ENCODE measurements around the gene FGFRL1. TPM values are rescaled to one million over a fixed set of nuclear protein-coding genes. Genes with fewer than 3 reads are reported as not detected.

FGFRL1 gene
- 0.46 TPM for polyA plus RNA-seq (2012; ENCODE audit: low read depth, missing spikeins)

GRCh38 chr4:1011022-1011665 lies at the start of gene FGFRL1:
FGFRL1 (plus strand) TSS chr4:1011626; CDS start chr4:1012486, 860 bp downstream.
- TF ChIP-seq POLR2A (IDR thresholded peaks at IDR 0.05; ENCODE audit: low read depth, low read length) (no peak), POLR2AphosphoS5 (IDR thresholded peaks at IDR 0.05; ENCODE audit: low read depth, low read length) (no peak), POU2F2 (IDR thresholded peaks at IDR 0.05; ENCODE audit: low read depth, low read length) (no peak), SPI1 (IDR thresholded peaks at IDR 0.05; ENCODE audit: low read depth, low read length) (no peak)
- peak; percentile 16 for FAIRE-seq
- peak; percentile 90 for DNase-seq (ENCODE audit: insufficient read length, low spot score)

GRCh38 chr4:962231-963208 lies 48.9 kb upstream of the FGFRL1 start:
- TF ChIP-seq SPI1 (IDR thresholded peaks at IDR 0.05; ENCODE audit: low read depth, low read length) (no peak), POLR2A (IDR thresholded peaks at IDR 0.05; ENCODE audit: low read depth, low read length) (no peak), POLR2AphosphoS5 (IDR thresholded peaks at IDR 0.05; ENCODE audit: low read depth, low read length) (no peak), PAX5 (IDR thresholded peaks at IDR 0.05; ENCODE audit: insufficient read depth, low read length, severe bottlenecking) (no peak), POU2F2 (IDR thresholded peaks at IDR 0.05; ENCODE audit: low read depth, low read length) (no peak), TAF1 (IDR thresholded peaks at IDR 0.05; ENCODE audit: low read depth, low read length) (no peak)
- FAIRE-seq, result no peak
- DNase-seq (ENCODE audit: insufficient read length, low spot score), result no peak

GRCh38 chr4:963276-964225 lies 47.9 kb upstream of the FGFRL1 start:
- no peak for TF ChIP-seq POU2F2 (IDR thresholded peaks at IDR 0.05; ENCODE audit: low read depth, low read length)
- no peak for TF ChIP-seq TAF1 (IDR thresholded peaks at IDR 0.05; ENCODE audit: low read depth, low read length)
- TF ChIP-seq PAX5 (IDR thresholded peaks at IDR 0.05; ENCODE audit: insufficient read depth, low read length, severe bottlenecking), result no peak
- DNase-seq (ENCODE audit: insufficient read length, low spot score), result no peak
- FAIRE-seq, result no peak

GRCh38 chr4:964346-965025 lies 46.9 kb upstream of the FGFRL1 start:
- FAIRE-seq, result no peak
- TF ChIP-seq TAF1 (IDR thresholded peaks at IDR 0.05; ENCODE audit: low read depth, low read length) (no peak), SPI1 (IDR thresholded peaks at IDR 0.05; ENCODE audit: low read depth, low read length) (no peak), POU2F2 (IDR thresholded peaks at IDR 0.05; ENCODE audit: low read depth, low read length) (no peak), PAX5 (IDR thresholded peaks at IDR 0.05; ENCODE audit: insufficient read depth, low read length, severe bottlenecking) (no peak), POLR2A (IDR thresholded peaks at IDR 0.05; ENCODE audit: low read depth, low read length) (no peak), POLR2AphosphoS5 (IDR thresholded peaks at IDR 0.05; ENCODE audit: low read depth, low read length) (no peak)
- no peak for DNase-seq (ENCODE audit: insufficient read length, low spot score)

- no peak for DNase-seq (ENCODE audit: insufficient read length, low spot score)
Measured at GRCh38 chr4:965048-965765, 46.2 kb upstream of the FGFRL1 start.

GRCh38 chr4:965766-966134 lies 45.7 kb upstream of the FGFRL1 start:
- FAIRE-seq, result no peak
- DNase-seq (ENCODE audit: insufficient read length, low spot score), result no peak
- TF ChIP-seq POU2F2 (IDR thresholded peaks at IDR 0.05; ENCODE audit: low read depth, low read length) (no peak), POLR2A (IDR thresholded peaks at IDR 0.05; ENCODE audit: low read depth, low read length) (no peak), PAX5 (IDR thresholded peaks at IDR 0.05; ENCODE audit: insufficient read depth, low read length, severe bottlenecking) (no peak), SPI1 (IDR thresholded peaks at IDR 0.05; ENCODE audit: low read depth, low read length) (no peak), TAF1 (IDR thresholded peaks at IDR 0.05; ENCODE audit: low read depth, low read length) (no peak), POLR2AphosphoS5 (IDR thresholded peaks at IDR 0.05; ENCODE audit: low read depth, low read length) (no peak)

More at GRCh38 chr4:965048-965765, 46.2 kb upstream of the FGFRL1 start:
- TF ChIP-seq PAX5 (IDR thresholded peaks at IDR 0.05; ENCODE audit: insufficient read depth, low read length, severe bottlenecking), result no peak
- no peak for TF ChIP-seq POLR2AphosphoS5 (IDR thresholded peaks at IDR 0.05; ENCODE audit: low read depth, low read length)
- no peak for TF ChIP-seq POU2F2 (IDR thresholded peaks at IDR 0.05; ENCODE audit: low read depth, low read length)
- no peak for TF ChIP-seq POLR2A (IDR thresholded peaks at IDR 0.05; ENCODE audit: low read depth, low read length)
- TF ChIP-seq TAF1 (IDR thresholded peaks at IDR 0.05; ENCODE audit: low read depth, low read length), result no peak
- no peak for TF ChIP-seq SPI1 (IDR thresholded peaks at IDR 0.05; ENCODE audit: low read depth, low read length)
- FAIRE-seq, result no peak

- TF ChIP-seq POLR2AphosphoS5 (IDR thresholded peaks at IDR 0.05; ENCODE audit: low read depth, low read length) (no peak), POU2F2 (IDR thresholded peaks at IDR 0.05; ENCODE audit: low read depth, low read length) (no peak), SPI1 (IDR thresholded peaks at IDR 0.05; ENCODE audit: low read depth, low read length) (no peak), POLR2A (IDR thresholded peaks at IDR 0.05; ENCODE audit: low read depth, low read length) (no peak), PAX5 (IDR thresholded peaks at IDR 0.05; ENCODE audit: insufficient read depth, low read length, severe bottlenecking) (no peak), TAF1 (IDR thresholded peaks at IDR 0.05; ENCODE audit: low read depth, low read length) (no peak)
- no peak for DNase-seq (ENCODE audit: insufficient read length, low spot score)
- no peak for FAIRE-seq
Measured at GRCh38 chr4:966266-967112, 44.9 kb upstream of the FGFRL1 start.

All from GM12891 (cell line).